ENCODE results near the gene HIPK2.

HIPK2 gene

GRCh38 chr7:139767561-139767982 lies 10.2 kb downstream of the HIPK2 start:
- FAIRE-seq (peak; percentile 46), DNase-seq (ENCODE audit: insufficient read length) (peak; percentile 36)
- TF ChIP-seq POLR2AphosphoS5 (IDR thresholded peaks at IDR 0.05; ENCODE audit: low read depth, low read length) = no peak
- no peak; the same call in 1 of the 2 replicates for TF ChIP-seq POLR2A (IDR thresholded peaks at IDR 0.05; ENCODE audit: low read depth, low read length)
- no peak for TF ChIP-seq TAF1 (IDR thresholded peaks at IDR 0.05; ENCODE audit: borderline replicate concordance, low read depth, low read length)

DNA sequence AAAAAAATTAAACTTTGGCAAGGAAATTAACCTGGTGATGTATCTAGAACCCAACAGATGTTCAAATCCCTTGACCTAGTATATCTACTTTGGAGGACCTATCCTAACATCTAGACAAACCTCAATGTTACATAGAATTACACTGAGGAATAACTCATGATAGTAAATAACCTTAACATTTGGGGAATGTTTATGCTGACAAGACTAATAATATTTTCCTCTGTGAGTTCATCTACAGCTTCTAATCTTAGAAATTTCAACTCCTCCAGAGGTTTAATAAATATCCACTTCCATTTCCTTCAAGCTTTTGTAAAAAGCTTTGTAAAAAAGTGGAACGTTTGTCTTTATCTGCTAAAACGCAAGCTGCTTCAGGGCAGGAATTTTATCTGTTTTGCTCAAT lies 12.7 kb downstream of the HIPK2 start:
- no peak for TF ChIP-seq POLR2A (IDR thresholded peaks at IDR 0.05; ENCODE audit: low read depth, low read length)
- no peak for TF ChIP-seq POLR2AphosphoS5 (IDR thresholded peaks at IDR 0.05; ENCODE audit: low read depth, low read length)
- no peak for TF ChIP-seq TAF1 (IDR thresholded peaks at IDR 0.05; ENCODE audit: borderline replicate concordance, low read depth, low read length)
- DNase-seq (ENCODE audit: insufficient read length) (no peak), FAIRE-seq (no peak)

- DNase-seq (ENCODE audit: insufficient read length) = no peak
- TF ChIP-seq POLR2AphosphoS5 (IDR thresholded peaks at IDR 0.05; ENCODE audit: low read depth, low read length) (0 out of 2 replicates have a peak, but pooled peaks have one; percentile 32), POLR2A (IDR thresholded peaks at IDR 0.05; ENCODE audit: low read depth, low read length) (no peak; the same call in 1 of the 2 replicates)
- FAIRE-seq = no peak
Observed at GRCh38 chr7:139763330-139763729, 14.5 kb downstream of the HIPK2 start.

DNA sequence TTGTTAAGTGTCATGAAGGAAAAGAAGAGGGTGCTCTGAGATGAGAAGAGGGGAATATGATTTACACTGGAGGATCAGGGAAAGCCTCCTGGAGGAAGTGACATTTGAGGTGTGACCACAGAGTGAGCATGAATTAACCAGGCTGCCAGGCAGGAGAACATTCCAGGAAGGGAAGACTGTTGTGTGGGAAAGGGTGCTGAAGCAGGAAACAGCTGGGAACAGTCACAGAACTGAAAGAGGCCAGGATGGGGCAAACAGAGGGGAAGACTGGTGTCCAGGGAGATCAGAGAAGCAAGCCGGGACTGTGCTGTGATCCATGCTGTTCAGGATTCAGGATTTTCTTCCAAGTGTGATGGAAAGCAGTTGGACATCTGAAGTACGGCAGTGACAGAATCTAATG lies 14.9 kb downstream of the HIPK2 start:
- TF ChIP-seq POLR2AphosphoS5 (IDR thresholded peaks at IDR 0.05; ENCODE audit: low read depth, low read length) (no peak), POLR2A (IDR thresholded peaks at IDR 0.05; ENCODE audit: low read depth, low read length) (0 out of 2 replicates have a peak, but pooled peaks have one; percentile 21), TAF1 (IDR thresholded peaks at IDR 0.05; ENCODE audit: borderline replicate concordance, low read depth, low read length) (no peak)

DNA sequence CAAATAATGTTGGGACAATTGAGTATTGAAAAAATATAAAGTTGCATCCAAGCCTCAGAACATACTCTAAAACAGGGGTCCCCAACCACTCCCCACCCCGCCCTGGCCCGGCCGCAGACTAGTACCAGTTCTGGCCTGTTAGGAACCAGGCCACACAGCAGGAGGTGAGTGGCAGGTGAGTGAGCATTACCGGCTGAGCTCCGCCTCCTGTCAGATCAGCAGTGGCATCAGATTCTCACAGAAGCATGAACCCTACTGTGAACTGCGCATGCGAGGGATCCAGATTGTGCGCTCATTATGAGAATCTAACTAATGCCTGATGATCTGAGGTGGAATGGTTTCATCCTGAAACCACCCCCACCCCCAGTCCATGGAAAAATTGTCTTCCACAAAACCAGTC lies 19.4 kb downstream of the HIPK2 start:
- TF ChIP-seq TAF1 (IDR thresholded peaks at IDR 0.05; ENCODE audit: borderline replicate concordance, low read depth, low read length) (no peak), POLR2A (IDR thresholded peaks at IDR 0.05; ENCODE audit: low read depth, low read length) (no peak), POLR2AphosphoS5 (IDR thresholded peaks at IDR 0.05; ENCODE audit: low read depth, low read length) (no peak)
- no peak for FAIRE-seq
- no peak for DNase-seq (ENCODE audit: insufficient read length)

More for the DNA sequence above, 14.9 kb downstream of the HIPK2 start:
- FAIRE-seq = no peak
- no peak for DNase-seq (ENCODE audit: insufficient read length)

GRCh38 chr7:139757968-139758367 lies 19.8 kb downstream of the HIPK2 start:
- no peak for TF ChIP-seq POLR2AphosphoS5 (IDR thresholded peaks at IDR 0.05; ENCODE audit: low read depth, low read length)
- TF ChIP-seq POLR2A (IDR thresholded peaks at IDR 0.05; ENCODE audit: low read depth, low read length) = no peak
- no peak for TF ChIP-seq TAF1 (IDR thresholded peaks at IDR 0.05; ENCODE audit: borderline replicate concordance, low read depth, low read length)
- FAIRE-seq = no peak
- DNase-seq (ENCODE audit: insufficient read length) = no peak

DNA sequence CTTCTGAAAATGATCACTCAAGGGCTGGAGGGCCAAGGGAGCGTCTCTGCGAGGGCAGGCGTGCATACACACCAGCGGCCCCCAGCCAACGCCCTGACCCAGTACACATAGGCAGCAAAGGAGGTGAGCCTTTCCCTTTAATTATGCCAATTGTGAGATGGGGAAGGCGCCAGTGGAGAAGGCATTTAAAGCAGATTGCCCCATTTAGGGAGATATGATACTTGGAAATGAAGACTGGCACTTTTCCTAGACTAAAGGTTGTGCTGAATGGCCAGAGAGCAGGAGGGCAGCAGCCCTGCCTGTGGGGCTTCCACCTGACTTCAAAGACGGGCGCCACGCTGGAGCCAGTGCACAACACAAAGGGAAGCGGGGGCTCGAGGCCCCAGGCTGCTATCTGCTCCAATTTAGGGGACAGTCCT lies 24.1 kb downstream of the HIPK2 start:
- TF ChIP-seq POLR2AphosphoS5 (IDR thresholded peaks at IDR 0.05; ENCODE audit: low read depth, low read length) = no peak
- no peak for TF ChIP-seq TAF1 (IDR thresholded peaks at IDR 0.05; ENCODE audit: borderline replicate concordance, low read depth, low read length)
- no peak for TF ChIP-seq POLR2A (IDR thresholded peaks at IDR 0.05; ENCODE audit: low read depth, low read length)
- DNase-seq (ENCODE audit: insufficient read length) (no peak), FAIRE-seq (no peak)

DNA sequence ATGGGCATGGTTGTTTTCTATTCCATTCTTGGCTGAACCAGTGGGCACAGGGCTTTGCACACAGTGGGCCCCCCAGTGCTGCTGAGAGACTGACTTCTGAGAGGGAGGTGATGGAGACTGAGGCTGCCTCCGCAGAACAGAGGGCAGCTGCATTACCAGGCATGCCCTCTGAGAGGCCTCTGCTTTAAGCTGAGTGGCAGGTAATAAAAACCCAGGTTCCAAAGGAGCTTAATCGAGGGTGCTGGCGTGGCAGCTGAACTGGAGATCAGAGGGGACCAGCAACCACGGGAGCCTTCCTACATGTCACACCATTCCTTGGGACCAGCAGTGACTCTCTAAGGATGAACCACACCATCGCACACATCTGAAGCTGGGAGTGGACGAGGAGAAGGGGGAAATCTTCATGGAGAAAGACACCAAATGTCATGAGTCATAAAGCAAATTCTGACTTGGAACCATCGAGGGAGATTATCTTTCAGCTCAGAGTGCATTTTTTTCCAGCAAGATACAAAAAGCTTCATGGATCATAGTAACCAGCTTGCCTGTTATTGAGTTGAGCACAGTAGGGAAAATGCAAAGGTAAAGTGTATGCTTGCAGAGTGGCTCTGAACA lies 24.6 kb downstream of the HIPK2 start:
- FAIRE-seq (no peak), DNase-seq (ENCODE audit: insufficient read length) (no peak)
- no peak for TF ChIP-seq POLR2A (IDR thresholded peaks at IDR 0.05; ENCODE audit: low read depth, low read length)
- no peak for TF ChIP-seq TAF1 (IDR thresholded peaks at IDR 0.05; ENCODE audit: borderline replicate concordance, low read depth, low read length)
- TF ChIP-seq POLR2AphosphoS5 (IDR thresholded peaks at IDR 0.05; ENCODE audit: low read depth, low read length) = no peak

DNA sequence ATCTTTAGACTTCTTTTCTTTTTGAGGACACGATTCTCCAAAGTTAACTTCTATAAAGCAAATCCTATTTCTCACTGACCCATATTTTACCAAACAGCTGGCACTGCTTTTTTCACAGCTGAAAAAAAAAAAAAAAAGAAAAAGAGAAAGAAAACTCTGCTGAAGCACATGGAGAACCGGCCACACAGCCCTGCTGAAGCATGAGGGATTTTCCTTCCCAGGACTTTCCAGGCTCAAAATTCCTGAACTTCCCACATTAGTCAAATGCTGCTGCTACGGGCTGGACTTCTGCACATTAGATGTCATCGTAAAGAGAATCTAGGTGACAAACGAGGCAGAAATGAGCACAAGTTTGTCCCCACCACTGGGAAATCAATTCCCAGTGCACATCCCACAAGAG lies 25.2 kb downstream of the HIPK2 start:
- FAIRE-seq = no peak
- TF ChIP-seq POLR2AphosphoS5 (IDR thresholded peaks at IDR 0.05; ENCODE audit: low read depth, low read length) (no peak; the same call in 1 of the 2 replicates), TAF1 (IDR thresholded peaks at IDR 0.05; ENCODE audit: borderline replicate concordance, low read depth, low read length) (no peak), POLR2A (IDR thresholded peaks at IDR 0.05; ENCODE audit: low read depth, low read length) (no peak)
- DNase-seq (ENCODE audit: insufficient read length) = no peak

DNA sequence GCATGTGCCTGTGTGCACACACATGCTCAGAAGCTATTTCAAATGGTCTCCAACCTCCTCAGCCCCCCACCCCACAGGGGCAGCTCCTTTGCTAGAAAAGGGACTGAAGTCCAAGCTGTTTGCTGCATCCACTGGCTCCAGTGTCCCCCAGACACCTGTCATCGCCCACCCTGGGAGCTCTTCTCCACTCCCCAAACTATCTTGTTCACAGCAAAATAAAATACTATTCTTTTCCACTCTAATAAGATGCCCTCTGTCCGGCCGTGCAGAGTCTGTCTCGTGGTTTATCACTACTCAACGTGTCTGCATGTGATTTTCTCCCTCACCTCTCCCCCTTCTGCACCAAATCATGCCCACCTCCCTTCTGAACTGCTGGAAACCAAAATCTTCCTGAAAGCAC lies 25.6 kb downstream of the HIPK2 start:
- FAIRE-seq = no peak
- TF ChIP-seq POLR2AphosphoS5 (IDR thresholded peaks at IDR 0.05; ENCODE audit: low read depth, low read length) (no peak; the same call in 1 of the 2 replicates), TAF1 (IDR thresholded peaks at IDR 0.05; ENCODE audit: borderline replicate concordance, low read depth, low read length) (no peak), POLR2A (IDR thresholded peaks at IDR 0.05; ENCODE audit: low read depth, low read length) (no peak)

GRCh38 chr7:139750459-139751095 lies 27.2 kb downstream of the HIPK2 start:
- no peak for TF ChIP-seq TAF1 (IDR thresholded peaks at IDR 0.05; ENCODE audit: borderline replicate concordance, low read depth, low read length)
- TF ChIP-seq POLR2AphosphoS5 (IDR thresholded peaks at IDR 0.05; ENCODE audit: low read depth, low read length) = no peak
- no peak for TF ChIP-seq POLR2A (IDR thresholded peaks at IDR 0.05; ENCODE audit: low read depth, low read length)
- FAIRE-seq (no peak), DNase-seq (ENCODE audit: insufficient read length) (no peak)

More for the DNA sequence above, 25.6 kb downstream of the HIPK2 start:
- no peak for DNase-seq (ENCODE audit: insufficient read length)

DNA sequence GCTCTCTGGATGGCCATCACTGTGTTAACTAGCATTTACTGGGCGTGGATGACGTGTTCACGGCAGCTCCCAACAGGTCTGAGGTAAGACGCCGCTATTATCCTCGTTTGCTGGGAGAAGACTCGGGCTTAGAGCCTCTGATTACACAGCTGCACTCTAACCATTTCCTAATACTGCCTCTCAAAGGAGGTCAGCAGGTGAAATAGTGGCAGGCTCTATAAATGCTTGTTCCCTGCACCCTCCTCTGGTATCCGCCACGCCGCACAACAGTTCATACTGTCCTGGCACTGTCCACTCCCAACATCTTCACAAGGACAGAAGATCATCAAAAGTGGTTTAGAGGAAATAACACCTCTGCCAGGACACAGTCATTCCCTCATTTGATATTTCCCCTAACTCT lies 28.3 kb downstream of the HIPK2 start:
- FAIRE-seq = no peak
- no peak for DNase-seq (ENCODE audit: insufficient read length)
- TF ChIP-seq POLR2AphosphoS5 (IDR thresholded peaks at IDR 0.05; ENCODE audit: low read depth, low read length) (no peak), TAF1 (IDR thresholded peaks at IDR 0.05; ENCODE audit: borderline replicate concordance, low read depth, low read length) (no peak), POLR2A (IDR thresholded peaks at IDR 0.05; ENCODE audit: low read depth, low read length) (no peak)
